ENCODE data around the gene HSPA5. TPM values are rescaled to one million over a fixed set of nuclear protein-coding genes. Genes with fewer than 3 reads are reported as not detected.

HSPA5 gene
- total and polyA plus RNA-seq, 2 of the 4 experiments (the other 2 are of a cell fraction): 118 to 419 TPM

DNA sequence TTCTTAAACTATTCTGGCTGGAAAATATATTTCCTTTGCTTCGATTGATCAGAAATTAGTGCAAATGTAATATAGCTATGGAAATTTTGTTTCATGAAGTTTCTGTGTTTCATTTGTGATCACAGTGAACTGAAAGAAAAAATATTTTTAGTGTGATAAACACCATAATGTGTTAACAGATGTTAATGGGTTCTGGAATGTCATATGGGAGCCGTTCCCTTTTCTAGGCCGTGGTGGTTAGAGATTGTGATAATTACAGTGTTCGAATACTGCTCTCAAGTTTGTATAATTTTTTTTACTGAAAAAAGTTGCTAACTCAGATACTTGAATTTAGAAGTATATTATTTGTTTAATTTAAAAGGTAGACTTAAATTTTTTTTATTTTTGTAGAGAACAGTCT lies 39.8 kb upstream of the HSPA5 start:
- Histone ChIP-seq H3K27ac (ENCODE audit: insufficient read depth, low read length) (no peak overlapping the region), H3K18ac (ENCODE audit: low read depth, low read length) (no peak overlapping the region), H3K9ac (ENCODE audit: low read depth, low read length) (no peak overlapping the region), H4K8ac (ENCODE audit: low read depth in 2 of 2, low read length in 2 of 2) (no peak overlapping the region), H2BK5ac (ENCODE audit: low read depth, low read length, poor library complexity, severe bottlenecking) (no peak overlapping the region), H3K4me3 (ENCODE audit: insufficient read depth, low read depth, low read length) (no peak overlapping the region), H2BK15ac (ENCODE audit: low read depth, low read length) (no peak overlapping the region), H2AK9ac (replicated peaks; ENCODE audit: low read depth, low read length, poor library complexity) (no peak overlapping the region), H4K20me1 (ENCODE audit: insufficient read depth, low read length) (peaks cover 52% of the 10 kb centered on the region), H2AFZ (replicated peaks; ENCODE audit: low read length, poor library complexity) (no peak overlapping the region), H4K5ac (ENCODE audit: low read depth, low read length) (no peak overlapping the region), H2AK5ac (ENCODE audit: low read depth, low read length) (no peak overlapping the region), H3K36me3 (ENCODE audit: control insufficient read depth, insufficient read depth, low read length) (peaks cover 4% of the 10 kb centered on the region; the same call in 1 of the 2 replicates), H3K4me1 (ENCODE audit: control insufficient read depth, insufficient read depth, low read length) (peaks cover 7% of the 10 kb centered on the region), H3K56ac (ENCODE audit: extremely low read depth, insufficient read depth, low read length) (no peak overlapping the region), H2BK20ac (ENCODE audit: low read depth, low read length) (no peak overlapping the region), H3K9me3 (ENCODE audit: control insufficient read depth, insufficient read depth, low read length) (no peaks in the 10 kb centered on the region), H2BK120ac (ENCODE audit: low read depth, low read length) (no peak overlapping the region), H3K9me1 (ENCODE audit: insufficient read depth, low read length) (peaks cover 10% of the 10 kb centered on the region; the same call in 1 of the 2 replicates), H3K14ac (replicated peaks; ENCODE audit: low read depth, low read length) (no peak overlapping the region), H3K4ac (ENCODE audit: low read depth, low read length) (no peak overlapping the region), H3K4me2 (ENCODE audit: low read depth, low read length) (no peak overlapping the region), H3K79me1 (ENCODE audit: low read depth in 1 of 2, low read length in 2 of 2) (peaks cover 12 to 87% of the 10 kb centered on the region in 2 experiments), H3K27me3 (ENCODE audit: control insufficient read depth, insufficient read depth, low read length) (no peaks in the 10 kb centered on the region), H3K23ac (ENCODE audit: low read depth, low read length) (no peak overlapping the region), H4K91ac (ENCODE audit: insufficient read depth, low read depth, low read length) (no peak overlapping the region)
- TF ChIP-seq MXI1 (IDR thresholded peaks at IDR 0.05; ENCODE audit: borderline replicate concordance, low read depth, low read length) (no peak), BHLHE40 (IDR thresholded peaks at IDR 0.05; ENCODE audit: low read depth, low read length) (no peak), FOS (IDR thresholded peaks at IDR 0.05; ENCODE audit: low read depth, low read length) (no peak), MAFK (IDR thresholded peaks at IDR 0.05; ENCODE audit: low read depth, low read length) (no peak), POLR2A (IDR thresholded peaks at IDR 0.05; ENCODE audit: low read depth, low read length) (no peak), CHD1 (IDR thresholded peaks at IDR 0.05; ENCODE audit: low read depth, low read length) (no peak)
- TF ChIP-seq, protein P1, sequence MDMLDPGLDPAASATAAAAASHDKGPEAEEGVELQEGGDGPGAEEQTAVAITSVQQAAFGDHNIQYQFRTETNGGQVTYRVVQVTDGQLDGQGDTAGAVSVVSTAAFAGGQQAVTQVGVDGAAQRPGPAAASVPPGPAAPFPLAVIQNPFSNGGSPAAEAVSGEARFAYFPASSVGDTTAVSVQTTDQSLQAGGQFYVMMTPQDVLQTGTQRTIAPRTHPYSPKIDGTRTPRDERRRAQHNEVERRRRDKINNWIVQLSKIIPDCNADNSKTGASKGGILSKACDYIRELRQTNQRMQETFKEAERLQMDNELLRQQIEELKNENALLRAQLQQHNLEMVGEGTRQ (IDR thresholded peaks at IDR 0.05; ENCODE audit: low read depth, low read length): no peak
- intact Hi-C loops (cut with micrococcal nuclease): no loop called here
- ATAC-seq (ENCODE audit: low read depth) (no peak), DNase-seq (no peak)
- ChIA-PET POLR2A (ENCODE audit: unreplicated experiment) (no interaction called here), CTCF (interaction anchor here (0.6 kb wide), 1 partner anchor 54 kb away, joined by 4 read pairs; no protein-coding TSS in a partner anchor)
- 80% methylated on average over 1 of the region's 4 CpGs; no CpG with 5 or more reads in 1 of the 2 experiments for WGBS, 2 experiments (ENCODE audit: extremely low coverage in 2 of 2, insufficient read length in 1 of 2)
- in situ Hi-C loops (cut with MboI; ENCODE audit: low sequenced_read_pairs): no loop called here
- no TSS peak for BruUV-seq (replicated peaks)
- dilution Hi-C loops (cut with HindIII; ENCODE audit: low sequenced_read_pairs, unreplicated experiment): no loop called here
